CD4-positive, alpha-beta T cell (primary cell): ENCODE results near the gene GJA4. TPM values are rescaled to one million over a fixed set of nuclear protein-coding genes. Genes with fewer than 3 reads are reported as not detected.

Experiments used
- ATAC-seq: fragments of 200-7000 bp; cut with Tn5 transposase; one replicate; pipeline ENCODE4 v1.10.0; 2022; ENCODE audit warnings: mild to moderate bottlenecking; ENCODE audit not compliant: poor library complexity
- CTCF ChIA-PET: fragments of 350-600 bp; sonication (Branson Sonifier 250); formaldehyde crosslinking; loops from one replicate; lab custom pipeline; 2021; ENCODE audit warnings: antibody characterized with exemption, inconsistent platforms; lab: Charles Lee
- POLR2A ChIA-PET: fragments of 350-600 bp; sonication (Branson Sonifier 250); formaldehyde crosslinking; loops from one replicate; lab custom pipeline; 2021; ENCODE audit warnings: antibody characterized with exemption, inconsistent platforms; lab: Charles Lee
- DNase-seq, 14 experiments: peaks; one replicate each; pipeline ENCODE4 v3.0.0-alpha.2; 2013 to 2020; ENCODE audit warnings: mixed read lengths in 2 of 14
- H3K27ac ChIP-seq, 2 donors: one replicate each; pipeline versions ENCODE4 v1.5.1 to v1.7.0; 2013; ENCODE audit warnings: low read length in 2 of 2, low read depth in 1 of 2, mild to moderate bottlenecking in 1 of 2
- H3K27me3 ChIP-seq, 2 experiments: 1 replicate in 1 of 2; 2 replicates in 1 of 2; pipeline versions ENCODE4 v1.6.1 to v1.7.0; 2013; ENCODE audit warnings: low read length in 2 of 2, control low read depth in 1 of 2, mild to moderate bottlenecking in 1 of 2, moderate library complexity in 1 of 2; ENCODE audit not compliant: insufficient read depth in 2 of 2, control insufficient read depth in 1 of 2
- H3K36me3 ChIP-seq: one replicate; pipeline ENCODE4 v1.6.1; 2013; ENCODE audit warnings: low read length, control low read depth; ENCODE audit not compliant: insufficient read depth
- H3K4me1 ChIP-seq: one replicate; pipeline ENCODE4 v1.6.1; 2013; ENCODE audit warnings: low read length, control low read depth; ENCODE audit not compliant: insufficient read depth
- H3K4me3 ChIP-seq: one replicate; pipeline ENCODE4 v1.5.1; 2013; ENCODE audit warnings: mild to moderate bottlenecking, low read length, moderate library complexity
- H3K9me3 ChIP-seq, 2 experiments: 1 replicate in 1 of 2; 2 replicates in 1 of 2; pipeline versions ENCODE4 v1.6.1 to v1.7.0; 2013; ENCODE audit warnings: low read length in 2 of 2, mild to moderate bottlenecking in 2 of 2, control low read depth in 1 of 2, moderate library complexity in 1 of 2; ENCODE audit not compliant: control insufficient read depth in 1 of 2, insufficient read depth in 1 of 2
- H3K27ac Mint-ChIP-seq: one replicate; pipeline ENCODE4 v1.8.0; 2020; ENCODE audit warnings: mixed read lengths
- H3K27me3 Mint-ChIP-seq: one replicate; pipeline ENCODE4 v1.8.0; 2021; ENCODE audit warnings: mixed read lengths
- H3K36me3 Mint-ChIP-seq: one replicate; pipeline ENCODE4 v1.8.0; 2021; ENCODE audit warnings: low read depth, mixed read lengths
- H3K4me1 Mint-ChIP-seq: one replicate; pipeline ENCODE4 v1.8.0; 2021; ENCODE audit warnings: low read depth, mixed read lengths
- H3K4me3 Mint-ChIP-seq: one replicate; pipeline ENCODE4 v1.8.0; 2020; ENCODE audit warnings: mild to moderate bottlenecking, mixed read lengths
- H3K9me3 Mint-ChIP-seq: one replicate; pipeline ENCODE4 v1.8.0; 2020; ENCODE audit warnings: mixed read lengths
- intact Hi-C, 2 experiments: fragments of 100-400 bp; cut with DNase I in 1 of 2; cut with micrococcal nuclease in 1 of 2; formaldehyde crosslinking; loops; one replicate each; pipeline versions ENCODE4 v1.15.1 to v1.9.0; 2023 to 2025; cut with DNase I, micrococcal nuclease
- total RNA-seq, 174 experiments: library from RNA in 2 of 174; stranded (reverse) in 2 of 174; gene quantifications; one replicate each; pipeline ENCODE4 v1.2.3 and lab custom pipeline; 2021 to 2026
- TF ChIP-seq, protein P1 (sequence below): fragments of 200-600 bp; IDR thresholded peaks from one replicate; pipeline ENCODE4 v1.8.0; 2022; ENCODE audit warnings: antibody characterized with exemption, mild to moderate bottlenecking

Gene GJA4
- total RNA-seq, 2 experiments from 2014 or later, result not detected

DNA sequence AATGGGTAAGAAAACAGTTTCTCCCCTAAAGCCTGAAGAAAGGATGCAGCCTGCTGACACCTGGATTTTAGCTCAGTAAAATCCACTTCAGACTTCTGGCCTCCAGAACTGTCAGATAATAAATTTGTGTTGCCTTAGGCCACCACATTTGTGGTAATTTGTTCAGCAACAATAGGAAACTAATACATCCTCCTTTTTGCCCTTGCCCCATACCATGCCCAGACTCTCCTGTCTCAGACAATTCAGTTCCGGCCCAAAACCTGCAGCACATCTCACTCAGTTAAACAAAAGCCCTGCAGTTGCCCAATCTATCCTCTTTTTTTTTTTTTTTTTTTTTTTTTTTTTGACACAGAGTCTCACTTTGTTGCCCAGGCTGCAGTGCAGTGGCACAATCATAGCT is 40.9 kb downstream of the GJA4 start:
- TF ChIP-seq, protein P1, sequence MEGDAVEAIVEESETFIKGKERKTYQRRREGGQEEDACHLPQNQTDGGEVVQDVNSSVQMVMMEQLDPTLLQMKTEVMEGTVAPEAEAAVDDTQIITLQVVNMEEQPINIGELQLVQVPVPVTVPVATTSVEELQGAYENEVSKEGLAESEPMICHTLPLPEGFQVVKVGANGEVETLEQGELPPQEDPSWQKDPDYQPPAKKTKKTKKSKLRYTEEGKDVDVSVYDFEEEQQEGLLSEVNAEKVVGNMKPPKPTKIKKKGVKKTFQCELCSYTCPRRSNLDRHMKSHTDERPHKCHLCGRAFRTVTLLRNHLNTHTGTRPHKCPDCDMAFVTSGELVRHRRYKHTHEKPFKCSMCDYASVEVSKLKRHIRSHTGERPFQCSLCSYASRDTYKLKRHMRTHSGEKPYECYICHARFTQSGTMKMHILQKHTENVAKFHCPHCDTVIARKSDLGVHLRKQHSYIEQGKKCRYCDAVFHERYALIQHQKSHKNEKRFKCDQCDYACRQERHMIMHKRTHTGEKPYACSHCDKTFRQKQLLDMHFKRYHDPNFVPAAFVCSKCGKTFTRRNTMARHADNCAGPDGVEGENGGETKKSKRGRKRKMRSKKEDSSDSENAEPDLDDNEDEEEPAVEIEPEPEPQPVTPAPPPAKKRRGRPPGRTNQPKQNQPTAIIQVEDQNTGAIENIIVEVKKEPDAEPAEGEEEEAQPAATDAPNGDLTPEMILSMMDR, result no peak
- ChIA-PET CTCF (interaction anchor here (1.2 kb wide), 1 partner anchor 19 kb away, joined by 3 read pairs; no protein-coding TSS in a partner anchor), POLR2A (no interaction called here)
- Histone ChIP-seq H3K27ac (no peak overlapping the region), H3K27me3 (no peaks in the 10 kb centered on the region), H3K36me3 (no peaks in the 10 kb centered on the region), H3K4me1 (no peaks in the 10 kb centered on the region), H3K9me3 (no peaks in the 10 kb centered on the region), H3K4me3 (no peak overlapping the region)
- intact Hi-C loops, result no loop called here
- Mint-ChIP-seq H3K4me3 (no peak overlapping the region), H3K4me1 (no peaks in the 10 kb centered on the region), H3K27me3 (no peaks in the 10 kb centered on the region), H3K9me3 (no peaks in the 10 kb centered on the region), H3K36me3 (no peaks in the 10 kb centered on the region), H3K27ac (no peak overlapping the region)
- no peak for DNase-seq
- no peak for ATAC-seq

DNA sequence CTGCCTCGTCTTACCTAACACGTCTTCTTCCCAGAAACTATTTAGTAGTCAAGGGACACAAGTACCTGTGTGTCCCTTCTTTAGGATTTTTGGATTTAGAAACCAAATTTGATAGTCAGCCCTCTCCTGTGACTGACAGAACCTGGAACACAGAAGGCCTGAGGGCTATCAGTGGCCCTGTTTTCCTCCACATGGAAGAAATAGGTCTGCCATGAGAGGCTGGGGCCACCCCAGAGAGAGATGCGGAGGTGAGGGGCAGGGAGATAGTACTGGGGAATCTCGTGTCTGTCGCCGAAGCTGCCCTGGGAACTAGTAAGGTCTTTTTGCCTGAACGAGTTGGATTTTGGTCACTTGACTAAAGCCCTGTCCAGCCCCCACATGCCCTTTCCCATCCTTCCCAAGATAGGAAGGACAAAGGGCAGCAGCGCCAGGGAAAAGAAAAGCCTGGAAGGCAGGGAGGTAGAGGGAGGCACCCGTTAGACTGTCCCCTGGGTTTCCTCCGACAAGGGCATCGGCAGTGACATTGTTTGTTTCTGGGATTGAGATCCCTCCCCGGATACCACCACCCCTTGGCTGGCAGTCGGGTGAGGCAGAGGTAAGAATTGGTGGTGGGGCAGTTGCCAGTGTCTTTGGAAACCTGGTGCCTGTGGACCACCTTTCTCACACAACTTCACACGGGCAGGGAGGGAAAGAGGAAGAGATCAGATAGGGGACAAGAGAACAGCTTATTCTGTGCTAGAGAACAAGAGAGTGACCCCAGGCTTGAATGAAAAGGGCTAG is 46.9 kb downstream of the GJA4 start:
- ATAC-seq (no peak), DNase-seq (no peak)
- H3K27ac ChIP-seq, result no peak overlapping the region
- intact Hi-C loops, result no loop called here
- no peaks in the 10 kb centered on the region for H3K27me3 Mint-ChIP-seq
- no peak overlapping the region for H3K4me3 ChIP-seq
- ChIA-PET POLR2A (no interaction called here), CTCF (no interaction called here)
- no peaks in the 10 kb centered on the region for H3K9me3 ChIP-seq
- TF ChIP-seq, protein P1, result no peak
- H3K4me1 ChIP-seq, result no peaks in the 10 kb centered on the region
- H3K36me3 Mint-ChIP-seq, result peaks cover 3% of the 10 kb centered on the region
- no peaks in the 10 kb centered on the region for H3K4me1 Mint-ChIP-seq
- no peak overlapping the region for H3K27ac Mint-ChIP-seq
- no peak overlapping the region for H3K4me3 Mint-ChIP-seq
- no peaks in the 10 kb centered on the region for H3K27me3 ChIP-seq
- peaks cover 2% of the 10 kb centered on the region for H3K36me3 ChIP-seq
- H3K9me3 Mint-ChIP-seq, result no peaks in the 10 kb centered on the region

DNA sequence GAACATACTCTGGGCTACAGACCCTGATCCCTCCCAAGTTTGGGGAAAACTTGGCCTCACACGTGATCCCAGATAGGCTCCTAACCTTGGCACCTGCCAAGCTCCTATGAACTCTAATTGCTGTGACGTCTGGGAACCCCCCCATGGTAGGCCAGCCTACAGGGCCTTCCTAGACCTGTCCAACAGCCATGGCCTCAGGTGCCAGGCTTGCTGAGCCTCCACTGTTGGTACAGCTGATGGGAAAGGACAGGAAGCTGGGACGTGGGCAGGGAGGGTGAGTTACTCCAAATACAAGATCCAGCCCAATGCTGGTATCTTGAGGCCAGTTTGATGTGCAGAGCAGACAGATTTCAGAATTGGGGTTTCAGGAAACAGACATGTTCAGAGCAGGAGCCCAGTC is 47.6 kb downstream of the GJA4 start:
- H3K9me3 Mint-ChIP-seq, result no peaks in the 10 kb centered on the region
- no peak overlapping the region for H3K4me3 ChIP-seq
- no peaks in the 10 kb centered on the region for H3K9me3 ChIP-seq
- no peak for ATAC-seq
- no peaks in the 10 kb centered on the region for H3K4me1 ChIP-seq
- peaks cover 2% of the 10 kb centered on the region for H3K36me3 ChIP-seq
- DNase-seq, result no peak
- H3K27ac ChIP-seq, result no peak overlapping the region
- ChIA-PET POLR2A (no interaction called here), CTCF (interaction anchor here (1.3 kb wide), 1 partner anchor 12 kb away, joined by 3 read pairs; no protein-coding TSS in a partner anchor)
- TF ChIP-seq, protein P1, result no peak
- H3K4me1 Mint-ChIP-seq, result no peaks in the 10 kb centered on the region
- peaks cover 3% of the 10 kb centered on the region for H3K36me3 Mint-ChIP-seq
- H3K27me3 Mint-ChIP-seq, result no peaks in the 10 kb centered on the region
- no peak overlapping the region for H3K4me3 Mint-ChIP-seq
- H3K27me3 ChIP-seq, result no peaks in the 10 kb centered on the region
- H3K27ac Mint-ChIP-seq, result no peak overlapping the region
- intact Hi-C loops, result no loop called here
